Liver (tissue), 9 donors: ENCODE data around the gene REPS1. TPM values are rescaled to one million over a fixed set of nuclear protein-coding genes. Genes with fewer than 3 reads are reported as not detected.

Experiments used
- DNase-seq: peaks from one replicate; pipeline ENCODE4 v3.0.0-alpha.2; 2017; ENCODE audit warnings: low spot score
- H3K27ac ChIP-seq, 2 donors: one replicate each; pipeline ENCODE4 v1.7.0; 2013; ENCODE audit warnings: inconsistent platforms in 2 of 2, low read length in 2 of 2, control low read depth in 1 of 2, low read depth in 1 of 2, mild to moderate bottlenecking in 1 of 2
- H3K27me3 ChIP-seq, 4 donors: one replicate each; pipeline versions ENCODE4 v1.6.1 to v1.7.0; 2013; ENCODE audit warnings: low read length in 3 of 4, inconsistent platforms in 1 of 4, mild to moderate bottlenecking in 1 of 4, moderate library complexity in 1 of 4; ENCODE audit not compliant: control insufficient read depth in 4 of 4, insufficient read depth in 4 of 4
- H3K36me3 ChIP-seq, 4 donors: one replicate each; pipeline versions ENCODE4 v1.6.1 to v1.7.0; 2013; ENCODE audit warnings: low read length in 3 of 4, mild to moderate bottlenecking in 3 of 4, low read depth in 1 of 4, moderate library complexity in 1 of 4; ENCODE audit not compliant: control insufficient read depth in 4 of 4, insufficient read depth in 3 of 4
- H3K4me1 ChIP-seq, 4 donors: one replicate each; pipeline versions ENCODE4 v1.6.1 to v1.7.0; 2013; ENCODE audit warnings: low read length in 3 of 4, mild to moderate bottlenecking in 3 of 4, moderate library complexity in 1 of 4; ENCODE audit not compliant: control insufficient read depth in 4 of 4, insufficient read depth in 4 of 4
- H3K4me3 ChIP-seq, 3 donors: one replicate each; pipeline versions ENCODE4 v1.6.1 to v1.7.0; 2013; ENCODE audit warnings: low read length in 3 of 3, control low read depth in 1 of 3, low read depth in 1 of 3, mild to moderate bottlenecking in 1 of 3
- H3K9ac ChIP-seq, 2 donors: one replicate each; pipeline ENCODE4 v1.7.0; 2013; ENCODE audit warnings: low read length in 2 of 2, mild to moderate bottlenecking in 2 of 2, moderate library complexity in 2 of 2, control low read depth in 1 of 2, low read depth in 1 of 2
- H3K9me3 ChIP-seq, 4 donors: one replicate each; pipeline versions ENCODE4 v1.6.1 to v1.7.0; 2013; ENCODE audit warnings: low read length in 3 of 4; ENCODE audit not compliant: control insufficient read depth in 4 of 4
- EGR1 ChIP-seq, 2 donors: IDR thresholded peaks; 2 replicates each; pipeline ENCODE4 v1.6.1; 2016 to 2018; ENCODE audit warnings: antibody characterized with exemption in 2 of 2, low read depth in 2 of 2
- FOXA1 ChIP-seq: IDR thresholded peaks from 2 replicates; pipeline ENCODE4 v1.6.1; 2016; ENCODE audit warnings: antibody characterized with exemption
- FOXA2 ChIP-seq: IDR thresholded peaks from 2 replicates; pipeline ENCODE4 v1.6.1; 2016; ENCODE audit warnings: antibody characterized with exemption
- GABPA ChIP-seq, 2 donors: IDR thresholded peaks in 1 of 2; conservative IDR thresholded peaks in 1 of 2; 2 replicates each; pipeline ENCODE4 v1.6.1; 2016; ENCODE audit warnings: antibody characterized with exemption in 2 of 2, mild to moderate bottlenecking in 1 of 2, moderate library complexity in 1 of 2
- HNF4A ChIP-seq, 2 donors: conservative IDR thresholded peaks; 2 replicates each; pipeline ENCODE4 v1.6.1; 2016; ENCODE audit warnings: antibody characterized with exemption in 2 of 2, mild to moderate bottlenecking in 2 of 2
- HNF4G ChIP-seq: IDR thresholded peaks from 2 replicates; pipeline ENCODE4 v1.6.1; 2016; ENCODE audit warnings: antibody characterized with exemption
- JUND ChIP-seq, 2 donors: IDR thresholded peaks; 2 replicates each; pipeline ENCODE4 v1.6.1; 2016; ENCODE audit warnings: antibody characterized with exemption in 2 of 2
- NR2F2 ChIP-seq: IDR thresholded peaks from 2 replicates; pipeline ENCODE4 v1.6.1; 2016; ENCODE audit warnings: antibody characterized with exemption
- RAD21 ChIP-seq, 2 donors: IDR thresholded peaks; 2 replicates each; pipeline ENCODE4 v1.6.1; 2016; ENCODE audit warnings: antibody characterized with exemption in 2 of 2, mild to moderate bottlenecking in 2 of 2
- RXRA ChIP-seq, 2 donors: IDR thresholded peaks; 2 replicates each; pipeline ENCODE4 v1.6.1; 2017 to 2018; ENCODE audit warnings: antibody characterized with exemption in 2 of 2, mild to moderate bottlenecking in 1 of 2
- SP1 ChIP-seq: IDR thresholded peaks from 2 replicates; pipeline ENCODE4 v1.6.1; 2018; ENCODE audit warnings: antibody characterized with exemption, mild to moderate bottlenecking
- TAF1 ChIP-seq: conservative IDR thresholded peaks from 2 replicates; pipeline ENCODE4 v1.6.1; 2016; ENCODE audit warnings: antibody characterized with exemption, mild to moderate bottlenecking
- YY1 ChIP-seq: IDR thresholded peaks from 2 replicates; pipeline ENCODE4 v1.6.1; 2016; ENCODE audit warnings: antibody characterized with exemption, mild to moderate bottlenecking
- WGBS: extraction: QIAGEN DNeasy Blood & Tissue Kit; methylation state at CpG from one replicate; pipeline ENCODE4 v1.1.7; 2013; 5-methylcytosine and 5-hydroxymethylcytosine counted together
- polyA plus RNA-seq, 2 donors: library from polyadenylated mRNA; stranded (reverse) in 1 of 2; unstranded in 1 of 2; fragments of 200-250 nt in 1 of 2; fragments of >200 nt in 1 of 2; fragmentation: Nextera tagmentation in 1 of 2; extraction: Ambion mirVana in 1 of 2; gene quantifications; one replicate each; pipeline versions ENCODE4 v1.2.1 to v1.2.3, GENCODE V29; 2013 to 2015
- total RNA-seq, 2 donors: library from RNA; depleted of rRNA; stranded (reverse); fragments of >200 nt; gene quantifications; one replicate each; pipeline ENCODE4 v1.2.3, GENCODE V29; 2014
- TF ChIP-seq, protein P1 (sequence below): fragments of 150-350 bp; IDR thresholded peaks from 2 replicates; pipeline ENCODE4 v1.5.1; 2017; ENCODE audit warnings: improper control_type of control experiment, low read depth, low read length; ENCODE audit not compliant: missing input control
- TF ChIP-seq, protein P2 (sequence below): IDR thresholded peaks from 2 replicates; pipeline ENCODE4 v1.6.1; 2016; ENCODE audit warnings: antibody characterized with exemption
- TF ChIP-seq, protein P3 (sequence below): IDR thresholded peaks from 2 replicates; pipeline ENCODE4 v1.6.1; 2016; ENCODE audit warnings: antibody characterized with exemption
- TF ChIP-seq, protein P4 (sequence below): IDR thresholded peaks from 2 replicates; pipeline ENCODE4 v1.6.1; 2016; ENCODE audit warnings: antibody characterized with exemption, mild to moderate bottlenecking
- TF ChIP-seq, protein P5 (sequence below): IDR thresholded peaks from 2 replicates; pipeline ENCODE4 v1.6.1; 2016; ENCODE audit warnings: antibody characterized with exemption
- donor health status: healthy.
- donor health status: healthy.
- donor health status: healthy.
- donor health status: healthy.
- donor health status: healthy.

Gene REPS1
- total and polyA plus RNA-seq, 4 donors = 12.3 to 46.4 (median 21.1) TPM

DNA sequence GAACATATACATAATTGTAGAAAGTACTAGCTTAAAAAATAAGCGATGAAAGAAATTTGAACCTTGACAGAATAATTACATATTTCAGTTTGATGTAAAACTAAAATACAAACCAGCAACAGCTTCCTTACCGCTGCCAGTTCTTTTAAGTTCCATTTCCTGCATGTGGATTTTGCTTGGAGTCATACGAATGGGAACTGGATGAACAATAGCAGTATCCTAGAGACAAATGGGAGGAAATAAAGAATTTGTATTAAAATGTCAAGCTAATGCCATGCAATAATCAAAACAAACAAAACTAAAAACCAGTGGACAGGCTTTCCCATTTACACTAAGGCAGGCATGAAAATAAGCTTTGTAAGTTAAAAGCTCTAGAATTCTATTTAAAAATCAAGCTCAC, 67.1 kb downstream of the REPS1 start:
- peaks cover 0 to 4% (median 0%) of the 10 kb centered on the region in 4 donors for H3K4me1 ChIP-seq
- 91% methylated on average over 3 of the region's 3 CpGs for WGBS
- DNase-seq = no peak
- H3K36me3 ChIP-seq = peaks cover 2 to 27% (median 17%) of the 10 kb centered on the region in 4 donors
- H3K27me3 ChIP-seq = no peaks in the 10 kb centered on the region
- H3K4me3 ChIP-seq = no peak overlapping the region
- H3K9me3 ChIP-seq = no peaks in the 10 kb centered on the region
- H3K27ac ChIP-seq = no peak overlapping the region
- H3K9ac ChIP-seq = no peak overlapping the region
- TF ChIP-seq JUND (IDR thresholded peaks at IDR 0.05) = no peak
- no peak for TF ChIP-seq EGR1 (IDR thresholded peaks at IDR 0.05; ENCODE audit: low read depth in 2 of 2)
- TF ChIP-seq YY1 = no peak
- no peak for TF ChIP-seq FOXA2
- TF ChIP-seq, protein P1, sequence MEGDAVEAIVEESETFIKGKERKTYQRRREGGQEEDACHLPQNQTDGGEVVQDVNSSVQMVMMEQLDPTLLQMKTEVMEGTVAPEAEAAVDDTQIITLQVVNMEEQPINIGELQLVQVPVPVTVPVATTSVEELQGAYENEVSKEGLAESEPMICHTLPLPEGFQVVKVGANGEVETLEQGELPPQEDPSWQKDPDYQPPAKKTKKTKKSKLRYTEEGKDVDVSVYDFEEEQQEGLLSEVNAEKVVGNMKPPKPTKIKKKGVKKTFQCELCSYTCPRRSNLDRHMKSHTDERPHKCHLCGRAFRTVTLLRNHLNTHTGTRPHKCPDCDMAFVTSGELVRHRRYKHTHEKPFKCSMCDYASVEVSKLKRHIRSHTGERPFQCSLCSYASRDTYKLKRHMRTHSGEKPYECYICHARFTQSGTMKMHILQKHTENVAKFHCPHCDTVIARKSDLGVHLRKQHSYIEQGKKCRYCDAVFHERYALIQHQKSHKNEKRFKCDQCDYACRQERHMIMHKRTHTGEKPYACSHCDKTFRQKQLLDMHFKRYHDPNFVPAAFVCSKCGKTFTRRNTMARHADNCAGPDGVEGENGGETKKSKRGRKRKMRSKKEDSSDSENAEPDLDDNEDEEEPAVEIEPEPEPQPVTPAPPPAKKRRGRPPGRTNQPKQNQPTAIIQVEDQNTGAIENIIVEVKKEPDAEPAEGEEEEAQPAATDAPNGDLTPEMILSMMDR = no peak
- TF ChIP-seq NR2F2 = no peak
- TF ChIP-seq, protein P2, sequence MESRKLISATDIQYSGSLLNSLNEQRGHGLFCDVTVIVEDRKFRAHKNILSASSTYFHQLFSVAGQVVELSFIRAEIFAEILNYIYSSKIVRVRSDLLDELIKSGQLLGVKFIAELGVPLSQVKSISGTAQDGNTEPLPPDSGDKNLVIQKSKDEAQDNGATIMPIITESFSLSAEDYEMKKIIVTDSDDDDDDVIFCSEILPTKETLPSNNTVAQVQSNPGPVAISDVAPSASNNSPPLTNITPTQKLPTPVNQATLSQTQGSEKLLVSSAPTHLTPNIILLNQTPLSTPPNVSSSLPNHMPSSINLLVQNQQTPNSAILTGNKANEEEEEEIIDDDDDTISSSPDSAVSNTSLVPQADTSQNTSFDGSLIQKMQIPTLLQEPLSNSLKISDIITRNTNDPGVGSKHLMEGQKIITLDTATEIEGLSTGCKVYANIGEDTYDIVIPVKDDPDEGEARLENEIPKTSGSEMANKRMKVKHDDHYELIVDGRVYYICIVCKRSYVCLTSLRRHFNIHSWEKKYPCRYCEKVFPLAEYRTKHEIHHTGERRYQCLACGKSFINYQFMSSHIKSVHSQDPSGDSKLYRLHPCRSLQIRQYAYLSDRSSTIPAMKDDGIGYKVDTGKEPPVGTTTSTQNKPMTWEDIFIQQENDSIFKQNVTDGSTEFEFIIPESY = no peak
- no peak for TF ChIP-seq HNF4G
- TF ChIP-seq RXRA (IDR thresholded peaks at IDR 0.05) = no peak
- TF ChIP-seq FOXA1 = no peak
- TF ChIP-seq, protein P3, sequence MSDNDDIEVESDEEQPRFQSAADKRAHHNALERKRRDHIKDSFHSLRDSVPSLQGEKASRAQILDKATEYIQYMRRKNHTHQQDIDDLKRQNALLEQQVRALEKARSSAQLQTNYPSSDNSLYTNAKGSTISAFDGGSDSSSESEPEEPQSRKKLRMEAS = no peak
- TF ChIP-seq GABPA (IDR thresholded peaks at IDR 0.05 in 1 of 2, conservative IDR thresholded peaks at IDR 0.05 in 1 of 2) = no peak
- TF ChIP-seq, protein P4, sequence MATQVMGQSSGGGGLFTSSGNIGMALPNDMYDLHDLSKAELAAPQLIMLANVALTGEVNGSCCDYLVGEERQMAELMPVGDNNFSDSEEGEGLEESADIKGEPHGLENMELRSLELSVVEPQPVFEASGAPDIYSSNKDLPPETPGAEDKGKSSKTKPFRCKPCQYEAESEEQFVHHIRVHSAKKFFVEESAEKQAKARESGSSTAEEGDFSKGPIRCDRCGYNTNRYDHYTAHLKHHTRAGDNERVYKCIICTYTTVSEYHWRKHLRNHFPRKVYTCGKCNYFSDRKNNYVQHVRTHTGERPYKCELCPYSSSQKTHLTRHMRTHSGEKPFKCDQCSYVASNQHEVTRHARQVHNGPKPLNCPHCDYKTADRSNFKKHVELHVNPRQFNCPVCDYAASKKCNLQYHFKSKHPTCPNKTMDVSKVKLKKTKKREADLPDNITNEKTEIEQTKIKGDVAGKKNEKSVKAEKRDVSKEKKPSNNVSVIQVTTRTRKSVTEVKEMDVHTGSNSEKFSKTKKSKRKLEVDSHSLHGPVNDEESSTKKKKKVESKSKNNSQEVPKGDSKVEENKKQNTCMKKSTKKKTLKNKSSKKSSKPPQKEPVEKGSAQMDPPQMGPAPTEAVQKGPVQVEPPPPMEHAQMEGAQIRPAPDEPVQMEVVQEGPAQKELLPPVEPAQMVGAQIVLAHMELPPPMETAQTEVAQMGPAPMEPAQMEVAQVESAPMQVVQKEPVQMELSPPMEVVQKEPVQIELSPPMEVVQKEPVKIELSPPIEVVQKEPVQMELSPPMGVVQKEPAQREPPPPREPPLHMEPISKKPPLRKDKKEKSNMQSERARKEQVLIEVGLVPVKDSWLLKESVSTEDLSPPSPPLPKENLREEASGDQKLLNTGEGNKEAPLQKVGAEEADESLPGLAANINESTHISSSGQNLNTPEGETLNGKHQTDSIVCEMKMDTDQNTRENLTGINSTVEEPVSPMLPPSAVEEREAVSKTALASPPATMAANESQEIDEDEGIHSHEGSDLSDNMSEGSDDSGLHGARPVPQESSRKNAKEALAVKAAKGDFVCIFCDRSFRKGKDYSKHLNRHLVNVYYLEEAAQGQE = no peak
- no peak for TF ChIP-seq HNF4A (conservative IDR thresholded peaks at IDR 0.05)
- TF ChIP-seq, protein P5, sequence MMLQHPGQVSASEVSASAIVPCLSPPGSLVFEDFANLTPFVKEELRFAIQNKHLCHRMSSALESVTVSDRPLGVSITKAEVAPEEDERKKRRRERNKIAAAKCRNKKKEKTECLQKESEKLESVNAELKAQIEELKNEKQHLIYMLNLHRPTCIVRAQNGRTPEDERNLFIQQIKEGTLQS = no peak
- no peak for TF ChIP-seq SP1
- no peak for TF ChIP-seq TAF1
- no peak for TF ChIP-seq RAD21 (IDR thresholded peaks at IDR 0.05)
